HG03039 (cell line): ENCODE results near the gene CYP2D6.
"Not testable (repeated sequence)": the region's sequence is repeated elsewhere in the genome, so short reads cannot be mapped to it uniquely, and the experiment has no call there.

Source experiments
- ATAC-seq: cut with Tn5 transposase; IDR thresholded peaks from one replicate; pipeline ENCODE4 v1.9.1; 2021; ENCODE audit warnings: mild to moderate bottlenecking, moderate library complexity; ENCODE audit not compliant: unreplicated experiment

Gene CYP2D6

GRCh38 chr22:42135688-42136087 is 5.1 kb upstream of the CYP2D6 start:
- ATAC-seq: not testable (repeated sequence)

DNA sequence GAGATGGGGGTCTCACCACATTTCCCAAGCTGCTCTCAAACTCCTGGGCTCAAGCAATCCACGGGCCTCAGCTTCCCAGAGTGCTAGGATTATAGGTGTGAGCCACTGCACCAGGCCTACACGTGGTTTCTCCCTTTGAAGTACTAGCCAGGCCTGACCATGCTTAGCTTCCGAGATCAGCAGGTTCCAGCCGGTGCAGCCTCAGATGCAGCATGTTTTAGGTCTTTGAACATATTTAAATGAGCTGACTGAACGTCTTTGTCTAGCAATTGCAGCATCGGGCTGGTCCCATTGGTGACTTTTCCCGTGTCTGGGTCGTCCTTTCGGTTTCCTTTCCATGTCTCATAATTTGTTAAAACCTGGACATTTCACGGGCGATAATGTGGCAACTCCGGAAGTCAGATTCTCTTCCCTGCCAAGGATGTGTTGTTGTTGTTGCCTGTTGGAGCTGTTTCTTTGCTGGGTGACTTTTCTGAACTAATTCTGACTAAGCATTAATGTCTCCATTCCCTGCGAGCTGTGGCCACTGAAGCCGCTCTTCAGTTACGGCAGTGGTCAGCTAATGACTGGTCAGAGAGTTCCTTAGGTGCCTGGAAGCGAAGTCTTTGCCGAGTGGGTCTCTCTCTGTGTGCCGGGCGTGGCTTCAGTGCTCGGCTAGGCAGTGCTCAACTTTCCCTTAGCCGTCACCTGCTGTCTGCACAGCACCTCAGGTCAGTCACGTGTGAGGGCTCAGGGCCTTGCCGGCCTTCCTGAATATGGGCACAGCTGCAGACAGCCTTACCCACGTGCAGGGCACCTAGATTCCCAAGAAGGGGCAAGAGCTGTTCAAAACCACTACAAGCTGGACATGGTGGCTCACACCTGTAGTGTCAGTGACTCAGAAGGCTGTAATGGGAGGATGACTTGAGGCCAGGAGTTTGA is 3.8 kb upstream of the CYP2D6 start:
- no peak for ATAC-seq

- ATAC-seq: no peak
Observed at GRCh38 chr22:42132457-42132856, 1.8 kb upstream of the CYP2D6 start.

DNA sequence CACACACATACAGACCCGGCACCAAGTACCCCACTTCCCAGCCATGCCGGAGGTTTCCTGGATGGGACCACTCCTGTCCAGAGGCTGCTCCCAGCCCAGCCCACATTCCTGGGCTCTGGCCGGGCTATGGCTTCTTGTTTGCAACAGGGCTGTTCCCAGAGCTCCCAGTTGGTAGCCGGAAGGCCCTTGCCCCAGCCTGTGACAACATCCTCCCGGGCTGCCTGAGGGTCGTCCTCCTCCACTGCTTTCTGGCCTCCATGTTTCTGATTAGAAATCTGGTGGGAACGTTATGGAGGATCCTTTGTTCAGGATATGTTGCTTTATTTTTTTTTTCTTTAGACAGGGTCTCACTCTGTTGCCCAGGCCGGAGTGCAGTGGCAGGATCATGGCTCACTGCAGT is 952 bp upstream of the CYP2D6 start:
- no peak for ATAC-seq

GRCh38 chr22:42130182-42130581 is 428 bp downstream of the CYP2D6 start:
- not testable (repeated sequence) for ATAC-seq

DNA sequence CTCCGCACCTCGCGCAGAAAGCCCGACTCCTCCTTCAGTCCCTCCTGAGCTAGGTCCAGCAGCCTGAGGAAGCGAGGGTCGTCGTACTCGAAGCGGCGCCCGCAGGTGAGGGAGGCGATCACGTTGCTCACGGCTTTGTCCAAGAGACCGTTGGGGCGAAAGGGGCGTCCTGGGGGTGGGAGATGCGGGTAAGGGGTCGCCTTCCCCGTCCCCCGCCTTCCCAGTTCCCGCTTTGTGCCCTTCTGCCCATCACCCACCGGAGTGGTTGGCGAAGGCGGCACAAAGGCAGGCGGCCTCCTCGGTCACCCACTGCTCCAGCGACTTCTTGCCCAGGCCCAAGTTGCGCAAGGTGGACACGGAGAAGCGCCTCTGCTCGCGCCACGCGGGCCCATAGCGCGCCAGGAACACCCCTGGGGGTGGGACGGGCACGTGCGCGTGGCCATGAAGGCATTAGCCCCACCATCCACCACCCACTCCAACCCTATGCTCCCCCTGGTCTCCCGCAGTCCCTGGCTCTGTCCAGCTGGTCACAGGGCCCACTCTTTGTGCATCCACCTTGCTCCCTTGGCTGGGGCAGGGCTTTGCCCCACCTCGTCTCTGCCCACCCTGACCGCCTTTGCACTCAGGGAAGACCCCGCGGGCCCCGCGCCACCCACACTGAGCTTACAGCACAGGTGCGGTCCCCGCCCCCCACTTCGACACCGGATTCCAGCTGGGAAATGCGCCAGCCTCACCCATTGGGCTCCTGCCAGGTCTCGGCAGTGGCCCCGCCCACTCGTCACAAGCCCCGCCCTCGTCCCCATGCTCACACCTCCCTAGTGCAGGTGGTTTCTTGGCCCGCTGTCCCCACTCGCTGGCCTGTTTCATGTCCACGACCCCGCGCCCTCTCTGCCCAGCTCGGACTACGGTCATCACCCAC is 1.6 kb downstream of the CYP2D6 start:
- ATAC-seq: not testable (repeated sequence)

- ATAC-seq: not testable (repeated sequence)
Observed at GRCh38 chr22:42128007-42128406, 2.6 kb downstream of the CYP2D6 start.

GRCh38 chr22:42127606-42128005 is 3.0 kb downstream of the CYP2D6 start:
- ATAC-seq: no peak

- not testable (repeated sequence) for ATAC-seq
Observed at GRCh38 chr22:42123529-42123928, 7.1 kb downstream of the CYP2D6 start.

DNA sequence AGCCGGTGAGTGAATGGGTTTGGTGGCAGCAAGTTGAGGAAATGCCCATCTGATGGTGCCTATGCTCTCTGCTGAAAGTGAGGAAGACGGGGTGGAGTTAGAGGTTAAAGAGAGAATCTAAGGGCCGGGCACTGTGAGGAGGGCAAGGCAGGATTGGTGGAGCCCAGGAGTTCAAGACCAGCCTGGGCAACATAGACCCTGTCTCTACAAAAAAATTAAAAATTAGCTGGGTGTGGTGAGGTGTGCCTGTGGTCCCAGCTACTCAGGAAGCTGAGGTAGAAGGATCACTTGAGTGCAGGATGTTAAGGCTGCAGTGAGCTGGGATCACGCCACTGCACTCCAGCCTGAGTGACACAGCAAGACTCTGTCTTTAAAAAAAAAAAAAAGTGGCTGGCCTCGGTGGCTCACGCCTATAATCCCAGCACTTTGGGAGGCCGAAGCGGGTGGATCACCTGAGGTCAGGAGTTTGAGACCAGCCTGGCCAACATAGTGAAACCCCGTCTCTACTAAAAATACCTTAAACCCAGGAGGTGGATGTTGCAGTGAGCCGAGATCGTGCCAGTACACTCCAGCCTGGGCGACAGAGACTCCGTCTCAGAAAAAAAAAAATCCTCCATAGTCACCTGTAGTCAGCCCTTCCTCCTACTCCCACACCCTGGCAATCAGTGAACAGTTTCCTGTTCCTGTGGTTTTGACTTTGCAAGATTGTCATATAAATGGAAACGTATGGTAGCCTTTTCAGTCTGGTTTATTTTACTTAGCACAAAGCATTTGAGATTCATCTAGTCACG is 10.2 kb downstream of the CYP2D6 start:
- not testable (repeated sequence) for ATAC-seq

DNA sequence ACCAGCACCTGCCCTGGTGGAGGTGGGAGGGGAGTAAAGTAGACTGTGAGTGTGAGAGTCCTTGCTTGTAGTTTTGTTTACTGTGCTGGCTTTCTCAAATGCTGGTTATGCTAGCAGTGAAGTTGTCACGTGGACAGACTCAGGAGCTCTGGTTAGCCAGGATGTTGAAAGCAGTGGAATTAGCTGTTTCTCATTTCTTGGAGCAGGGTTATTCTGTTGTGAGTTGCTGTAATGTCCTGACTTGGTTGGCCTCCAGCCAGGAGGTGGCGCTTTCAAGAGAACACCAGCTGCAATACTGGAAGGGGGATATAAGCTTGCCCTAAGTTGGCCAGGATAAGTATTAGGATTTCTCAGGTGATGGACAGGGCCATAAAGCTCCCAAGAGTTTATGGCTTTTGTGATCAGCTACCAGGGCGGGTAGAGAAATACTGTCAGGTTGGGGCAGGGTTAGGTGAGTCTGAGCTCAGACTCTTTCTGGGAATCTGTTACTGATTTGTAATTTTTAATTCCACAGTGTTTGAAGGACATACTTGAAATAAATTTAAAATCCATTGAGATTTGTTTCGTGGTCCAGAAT is 13.7 kb downstream of the CYP2D6 start:
- no peak for ATAC-seq

- not testable (repeated sequence) for ATAC-seq
Observed at GRCh38 chr22:42115420-42115830, 15.2 kb downstream of the CYP2D6 start.

- ATAC-seq: no peak
Observed at GRCh38 chr22:42114721-42115120, 15.9 kb downstream of the CYP2D6 start.

DNA sequence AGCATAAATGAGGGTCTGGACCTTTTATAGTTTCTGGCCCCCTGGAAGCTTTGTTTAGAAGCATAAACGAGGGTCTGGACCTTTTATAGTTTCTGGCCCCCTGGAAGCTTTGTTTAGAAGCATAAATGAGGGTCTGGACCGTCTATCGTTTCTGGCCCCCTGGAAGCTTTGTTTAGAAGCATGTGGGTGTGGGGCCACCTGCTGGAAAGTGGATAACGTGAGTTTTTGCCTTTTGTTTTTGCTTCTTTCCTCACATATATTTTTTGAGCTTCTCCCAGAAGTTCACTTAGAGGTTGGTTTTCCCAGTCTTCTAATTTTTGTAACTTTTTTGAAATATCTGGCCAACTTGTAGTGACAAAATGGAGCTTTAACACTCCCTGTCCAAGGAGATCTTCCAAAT is 17.8 kb downstream of the CYP2D6 start:
- not testable (repeated sequence) for ATAC-seq

GRCh38 chr22:42111798-42112197 is 18.8 kb downstream of the CYP2D6 start:
- no peak for ATAC-seq

DNA sequence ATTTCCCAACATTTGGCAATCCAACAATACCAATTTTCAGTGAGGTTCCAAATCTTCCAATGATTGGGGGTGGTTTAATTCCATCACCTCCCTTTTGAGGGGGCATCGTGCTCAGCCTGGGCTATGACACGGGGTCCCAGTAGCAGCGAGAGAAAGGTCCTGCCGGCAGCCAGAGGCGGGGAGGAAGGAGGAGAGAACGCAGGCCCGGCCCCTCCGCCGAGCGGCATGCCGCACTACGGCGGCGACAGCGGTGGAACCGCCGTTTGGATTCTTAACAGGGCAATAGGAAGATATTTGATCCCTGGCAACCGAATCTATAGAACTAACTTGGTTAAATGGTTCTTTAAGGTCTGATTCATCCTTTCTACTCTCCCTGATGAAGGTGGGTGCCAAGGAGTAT is 21.8 kb downstream of the CYP2D6 start:
- ATAC-seq: no peak

DNA sequence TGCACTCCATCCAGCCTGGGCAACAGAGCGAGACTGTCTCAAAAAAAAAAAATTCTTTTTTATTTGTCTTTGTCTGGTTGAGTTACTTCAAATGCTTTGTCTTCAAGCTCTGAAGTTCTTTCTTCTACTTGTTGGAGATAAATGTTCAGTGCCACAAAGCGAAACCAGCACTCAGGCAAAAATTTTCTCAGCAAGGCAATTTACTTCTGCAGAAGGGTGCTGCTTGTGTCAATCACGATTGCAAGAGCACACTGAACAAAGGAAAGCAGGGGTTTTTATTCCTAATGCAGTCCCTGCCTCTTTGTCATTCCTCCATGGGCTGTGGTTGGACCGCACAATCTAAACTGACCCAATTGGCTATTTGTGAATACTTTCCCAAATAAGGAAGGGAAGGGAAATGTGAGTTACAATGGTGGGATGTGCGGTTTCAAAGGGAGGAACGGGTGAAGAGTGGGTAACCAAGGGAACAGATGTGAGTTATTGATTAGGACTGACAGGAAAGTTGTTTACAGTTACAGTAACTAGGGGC is 26.2 kb downstream of the CYP2D6 start:
- not testable (repeated sequence) for ATAC-seq

DNA sequence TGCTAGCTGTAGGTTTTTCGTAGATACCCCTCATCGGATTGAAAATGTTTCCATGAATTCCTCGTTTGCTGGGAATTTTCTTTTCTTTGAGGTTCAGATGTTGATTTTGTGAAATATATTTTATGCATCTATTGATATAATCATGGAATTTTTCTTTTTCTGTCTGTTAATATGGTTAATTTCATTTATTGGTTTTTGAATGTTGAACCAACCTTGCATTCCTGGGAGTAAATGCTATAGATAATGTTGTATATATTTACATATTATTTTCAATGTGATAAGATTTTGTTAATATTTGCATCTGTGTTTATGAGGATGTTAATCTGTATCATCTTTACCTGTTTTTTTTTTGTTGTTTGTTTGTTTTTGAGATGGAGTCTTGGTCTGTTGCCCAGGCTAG is 29.4 kb downstream of the CYP2D6 start:
- ATAC-seq: no peak

- ATAC-seq: no peak
Observed at GRCh38 chr22:42091455-42091782, 39.2 kb downstream of the CYP2D6 start.
